KBM-7 (cell line): ENCODE data around the gene MAPK4.

ENCODE experiments used
- DNase-seq: peaks from one replicate; pipeline ENCODE4 v3.0.0-alpha.2; 2015
- in situ Hi-C: fragments of 300-500 bp; cut with MboI; formaldehyde crosslinking; loops from 2 replicates; pipeline ENCODE4 v1.14.3; 2020; ENCODE audit warnings: low sequenced_read_pairs, low pct_unique_long_range_greater_than_20kb, mixed read lengths

MAPK4 gene

GRCh38 chr18:50734342-50734741 lies 174.5 kb downstream of the MAPK4 start:
- in situ Hi-C loops, result no loop called here
- DNase-seq, result no peak

GRCh38 chr18:50734886-50735285 lies 175.0 kb downstream of the MAPK4 start:
- in situ Hi-C loops, result no loop called here
- no peak for DNase-seq

GRCh38 chr18:50737127-50737526 lies 177.2 kb downstream of the MAPK4 start:
- in situ Hi-C loops, result no loop called here
- DNase-seq, result no peak

- no peak for DNase-seq
- in situ Hi-C loops, result no loop called here
Observed at GRCh38 chr18:50738098-50738757, 178.3 kb downstream of the MAPK4 start.

- DNase-seq, result no peak
- in situ Hi-C loops, result no loop called here
Observed at GRCh38 chr18:50742952-50743351, 183.1 kb downstream of the MAPK4 start.

GRCh38 chr18:50744253-50744652 lies 184.4 kb downstream of the MAPK4 start:
- in situ Hi-C loops, result no loop called here
- DNase-seq, result no peak

GRCh38 chr18:50745945-50746344 lies 186.1 kb downstream of the MAPK4 start:
- in situ Hi-C loops, result no loop called here
- DNase-seq, result no peak

- no peak for DNase-seq
- in situ Hi-C loops, result no loop called here
Observed at GRCh38 chr18:50747849-50748242, 188.0 kb downstream of the MAPK4 start.

GRCh38 chr18:50748243-50749229 lies 188.6 kb downstream of the MAPK4 start:
- DNase-seq, result no peak
- in situ Hi-C loops, result no loop called here

GRCh38 chr18:50749421-50749820 lies 189.5 kb downstream of the MAPK4 start:
- in situ Hi-C loops, result no loop called here
- DNase-seq, result no peak

GRCh38 chr18:50749945-50750344 lies 190.1 kb downstream of the MAPK4 start:
- in situ Hi-C loops, result no loop called here
- DNase-seq, result no peak

- DNase-seq, result no peak
- in situ Hi-C loops, result no loop called here
Observed at GRCh38 chr18:50750546-50750945, 190.7 kb downstream of the MAPK4 start.

- in situ Hi-C loops, result no loop called here
- DNase-seq, result no peak
Observed at GRCh38 chr18:50751490-50751889, 191.6 kb downstream of the MAPK4 start.

- in situ Hi-C loops, result no loop called here
- no peak for DNase-seq
Observed at GRCh38 chr18:50751947-50752346, 192.1 kb downstream of the MAPK4 start.

- in situ Hi-C loops, result no loop called here
Observed at GRCh38 chr18:50753311-50753710, 193.4 kb downstream of the MAPK4 start.

GRCh38 chr18:50754297-50754696 lies 194.4 kb downstream of the MAPK4 start:
- no peak for DNase-seq
- in situ Hi-C loops, result no loop called here

More at GRCh38 chr18:50753311-50753710, 193.4 kb downstream of the MAPK4 start:
- no peak for DNase-seq

- in situ Hi-C loops, result no loop called here
- no peak for DNase-seq
Observed at GRCh38 chr18:50757358-50757757, 197.5 kb downstream of the MAPK4 start.

- in situ Hi-C loops, result no loop called here
- no peak for DNase-seq
Observed at GRCh38 chr18:50769463-50769862, 209.6 kb downstream of the MAPK4 start.

- in situ Hi-C loops, result no loop called here
- DNase-seq, result peak; percentile 8
Observed at GRCh38 chr18:50775207-50775606, 215.3 kb downstream of the MAPK4 start.

- DNase-seq, result no peak
- in situ Hi-C loops, result no loop called here
Observed at GRCh38 chr18:50775726-50776125, 215.8 kb downstream of the MAPK4 start.
